ENCODE data around the gene UBN1. TPM values are rescaled to one million over a fixed set of nuclear protein-coding genes. Genes with fewer than 3 reads are reported as not detected.

UBN1 gene
- 36.5 and 36.9 TPM in 2 replicates for total RNA-seq

- peak; percentile 100 for DNase-seq
- H3K27ac Mint-ChIP-seq, result peak within 1 kb of the TSS; percentile 91
- peak within 1 kb of the TSS; percentile 95 for H3K4me3 Mint-ChIP-seq
- H3K9me3 Mint-ChIP-seq, result no peaks in the 10 kb centered on the region
- H3K27me3 Mint-ChIP-seq, result no peaks in the 10 kb centered on the region
- peaks cover 39% of the 10 kb centered on the region for H3K4me1 Mint-ChIP-seq
- intact Hi-C loops (cut with micrococcal nuclease), result loop anchor here (1.0 to 2.0 kb wide), 2 partner anchors 251 to 422 kb away; partner anchors contain the start of gene DNAJA3
- peaks cover 38% of the 10 kb centered on the region for H3K36me3 Mint-ChIP-seq (ENCODE audit: low read depth)
Measured at GRCh38 chr16:4846901-4847773, at the start of gene UBN1, which contains the start of gene GLYR1. Gene UBN1, plus strand, starts transcription at chr16:4847481. Its CDS starts 5,437 bp downstream, at chr16:4852918. Gene GLYR1, minus strand, starts transcription at chr16:4847288. Its CDS starts 23 bp downstream, at chr16:4847265.

GRCh38 chr16:4797805-4798252, 49.5 kb upstream of the UBN1 start:
- Mint-ChIP-seq H3K9me3 (no peaks in the 10 kb centered on the region), H3K36me3 (ENCODE audit: low read depth) (no peaks in the 10 kb centered on the region), H3K4me1 (peaks cover 2% of the 10 kb centered on the region), H3K4me3 (no peak overlapping the region), H3K27me3 (no peaks in the 10 kb centered on the region), H3K27ac (no peak overlapping the region)
- no peak for DNase-seq
- intact Hi-C loops (cut with micrococcal nuclease), result no loop called here

GRCh38 chr16:4798456-4798855, 48.8 kb upstream of the UBN1 start:
- DNase-seq, result no peak
- Mint-ChIP-seq H3K36me3 (ENCODE audit: low read depth) (no peaks in the 10 kb centered on the region), H3K4me1 (peaks cover 3% of the 10 kb centered on the region), H3K9me3 (no peaks in the 10 kb centered on the region), H3K27me3 (no peaks in the 10 kb centered on the region), H3K4me3 (no peak overlapping the region), H3K27ac (no peak overlapping the region)
- intact Hi-C loops (cut with micrococcal nuclease), result no loop called here

GRCh38 chr16:4799171-4799855, 48.0 kb upstream of the UBN1 start:
- Mint-ChIP-seq H3K27ac (no peak overlapping the region), H3K9me3 (no peaks in the 10 kb centered on the region), H3K36me3 (ENCODE audit: low read depth) (peaks cover 5% of the 10 kb centered on the region), H3K4me3 (peak overlapping the region; percentile 30), H3K4me1 (peaks cover 7% of the 10 kb centered on the region), H3K27me3 (no peaks in the 10 kb centered on the region)
- DNase-seq, result no peak
- intact Hi-C loops (cut with micrococcal nuclease), result no loop called here

- no peaks in the 10 kb centered on the region for H3K9me3 Mint-ChIP-seq
- no peak overlapping the region for H3K27ac Mint-ChIP-seq
- peak overlapping the region; percentile 6 for H3K4me3 Mint-ChIP-seq
- peak; percentile 66 for DNase-seq
- H3K27me3 Mint-ChIP-seq, result no peaks in the 10 kb centered on the region
- H3K36me3 Mint-ChIP-seq (ENCODE audit: low read depth), result peaks cover 14% of the 10 kb centered on the region
- H3K4me1 Mint-ChIP-seq, result peaks cover 7% of the 10 kb centered on the region
- intact Hi-C loops (cut with micrococcal nuclease), result no loop called here
Measured at GRCh38 chr16:4800290-4801041, 46.8 kb upstream of the UBN1 start.

GRCh38 chr16:4801051-4801961, 46.0 kb upstream of the UBN1 start:
- H3K4me3 Mint-ChIP-seq, result peak overlapping the region; percentile 83
- no peaks in the 10 kb centered on the region for H3K9me3 Mint-ChIP-seq
- H3K36me3 Mint-ChIP-seq (ENCODE audit: low read depth), result peaks cover 16% of the 10 kb centered on the region
- H3K27me3 Mint-ChIP-seq, result no peaks in the 10 kb centered on the region
- intact Hi-C loops (cut with micrococcal nuclease), result no loop called here
- H3K4me1 Mint-ChIP-seq, result peaks cover 7% of the 10 kb centered on the region
- no peak for DNase-seq
- H3K27ac Mint-ChIP-seq, result no peak overlapping the region

- Mint-ChIP-seq H3K4me1 (peaks cover 7% of the 10 kb centered on the region), H3K27me3 (no peaks in the 10 kb centered on the region), H3K4me3 (peak within 1 kb of the TSS; percentile 83), H3K36me3 (ENCODE audit: low read depth) (peaks cover 19% of the 10 kb centered on the region), H3K9me3 (no peaks in the 10 kb centered on the region), H3K27ac (peak within 1 kb of the TSS; percentile 58)
- intact Hi-C loops (cut with micrococcal nuclease), result loop anchor here (1.0 to 2.0 kb wide), 3 partner anchors 34 to 157 kb away; partner anchors contain the start of genes ANKS3, DNAAF8 and SEC14L5
- peak; percentile 96 for DNase-seq
Measured at GRCh38 chr16:4801962-4802658, 45.2 kb upstream of the UBN1 start, which contains the start of gene ROGDI. Gene ROGDI, minus strand, starts transcription at chr16:4802633. Its CDS starts 62 bp downstream, at chr16:4802571.

- H3K36me3 Mint-ChIP-seq (ENCODE audit: low read depth), result peaks cover 26% of the 10 kb centered on the region
- no peak overlapping the region for H3K27ac Mint-ChIP-seq
- peaks cover 7% of the 10 kb centered on the region for H3K4me1 Mint-ChIP-seq
- H3K4me3 Mint-ChIP-seq, result peak overlapping the region; percentile 83
- peak; percentile 98 for DNase-seq
- H3K9me3 Mint-ChIP-seq, result no peaks in the 10 kb centered on the region
- intact Hi-C loops (cut with micrococcal nuclease), result loop anchor here (1.0 to 2.0 kb wide), 3 partner anchors 34 to 156 kb away; partner anchors contain the start of genes ANKS3, DNAAF8 and SEC14L5
- H3K27me3 Mint-ChIP-seq, result no peaks in the 10 kb centered on the region
Measured at GRCh38 chr16:4802659-4803287, 44.5 kb upstream of the UBN1 start.

GRCh38 chr16:4803401-4803844, 43.9 kb upstream of the UBN1 start:
- DNase-seq, result no peak
- Mint-ChIP-seq H3K27ac (no peak overlapping the region), H3K27me3 (no peaks in the 10 kb centered on the region), H3K4me1 (peaks cover 7% of the 10 kb centered on the region), H3K36me3 (ENCODE audit: low read depth) (peaks cover 28% of the 10 kb centered on the region), H3K9me3 (no peaks in the 10 kb centered on the region), H3K4me3 (peak overlapping the region; percentile 83)
- intact Hi-C loops (cut with micrococcal nuclease), result loop anchor here (2.0 kb wide), 2 partner anchors 69 to 155 kb away; partner anchors contain the start of genes ANKS3, DNAAF8 and SEC14L5

GRCh38 chr16:4803898-4804762, 43.2 kb upstream of the UBN1 start:
- H3K4me1 Mint-ChIP-seq, result peaks cover 7% of the 10 kb centered on the region
- no peak overlapping the region for H3K27ac Mint-ChIP-seq
- DNase-seq, result no peak
- peaks cover 32% of the 10 kb centered on the region for H3K36me3 Mint-ChIP-seq (ENCODE audit: low read depth)
- H3K4me3 Mint-ChIP-seq, result peak overlapping the region; percentile 61
- no peaks in the 10 kb centered on the region for H3K27me3 Mint-ChIP-seq
- no peaks in the 10 kb centered on the region for H3K9me3 Mint-ChIP-seq
- intact Hi-C loops (cut with micrococcal nuclease), result loop anchor here (2.0 kb wide), 2 partner anchors 69 to 155 kb away; partner anchors contain the start of genes ANKS3, DNAAF8 and SEC14L5

GRCh38 chr16:4805231-4805630, 42.0 kb upstream of the UBN1 start:
- Mint-ChIP-seq H3K36me3 (ENCODE audit: low read depth) (peaks cover 37% of the 10 kb centered on the region), H3K9me3 (no peaks in the 10 kb centered on the region), H3K27me3 (no peaks in the 10 kb centered on the region), H3K4me1 (peaks cover 7% of the 10 kb centered on the region), H3K4me3 (no peak overlapping the region), H3K27ac (peak overlapping the region; percentile 38)
- intact Hi-C loops (cut with micrococcal nuclease), result no loop called here
- no peak for DNase-seq
